COLO829 (cell line): Measurements from ENCODE around the gene BRD3OS.

Experiments used
- DNase-seq: peaks from one replicate; pipeline ENCODE4 v3.0.0; 2012; ENCODE audit warnings: low spot score

Gene BRD3OS

DNA sequence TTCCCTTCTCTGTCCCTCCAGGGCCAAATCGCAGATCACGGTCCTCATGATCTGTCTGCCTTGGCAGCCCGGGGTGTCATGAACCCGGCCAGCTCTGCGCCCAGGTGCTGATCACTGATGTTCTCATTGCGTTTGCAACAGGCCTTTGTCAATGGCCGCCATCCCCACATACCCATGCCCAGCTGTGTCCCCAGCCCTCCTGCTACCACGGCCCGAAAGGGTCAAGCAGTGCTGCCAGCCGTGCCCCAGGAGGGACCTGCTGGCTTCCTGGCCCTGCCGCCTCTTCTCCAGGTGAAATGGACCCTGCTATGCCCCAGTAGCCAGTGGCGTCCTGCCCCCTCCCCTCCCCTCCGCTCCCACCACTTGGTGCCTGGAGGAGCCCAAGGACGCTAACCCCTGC lies 20.4 kb upstream of the BRD3OS start:
- DNase-seq = no peak

DNA sequence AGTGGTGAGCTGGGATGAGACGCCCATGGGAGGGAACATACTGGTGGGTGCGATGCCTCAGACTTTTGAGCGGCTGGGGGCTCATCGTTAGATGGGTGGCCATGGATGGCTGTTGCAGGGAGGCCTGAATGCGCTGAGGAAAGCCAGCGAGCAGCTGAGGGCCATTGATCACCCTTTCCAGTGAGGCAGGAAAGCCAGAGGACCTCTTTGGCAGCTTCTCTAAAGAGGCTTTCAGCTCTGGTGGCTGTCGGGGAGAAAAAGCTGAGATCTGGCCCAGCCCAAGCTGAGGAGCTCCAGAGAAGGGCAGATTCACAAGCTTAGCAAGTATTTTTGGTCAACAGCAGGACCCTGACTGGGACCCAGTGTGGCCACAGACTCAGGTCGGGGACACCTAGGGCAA lies 19.9 kb upstream of the BRD3OS start:
- no peak for DNase-seq

DNA sequence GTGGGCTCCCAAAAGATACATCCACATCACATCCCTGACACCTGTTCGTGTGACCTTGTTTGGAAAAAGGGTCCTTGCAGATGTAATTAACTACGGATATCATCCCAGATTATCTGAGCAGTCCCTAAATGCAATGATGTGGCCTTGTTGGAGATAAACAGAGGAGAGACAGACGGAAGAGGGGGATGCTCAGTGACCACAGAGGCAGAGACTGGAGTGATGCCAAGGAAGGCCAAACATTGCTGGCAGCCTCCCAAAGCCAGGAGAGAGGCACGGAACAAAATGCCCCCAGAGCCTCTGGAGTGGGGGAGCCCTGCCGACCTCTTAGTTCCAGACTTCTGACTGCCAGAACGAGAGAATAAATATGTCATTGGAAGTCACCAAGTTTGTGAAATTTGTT lies 18.1 kb upstream of the BRD3OS start:
- DNase-seq = no peak

DNA sequence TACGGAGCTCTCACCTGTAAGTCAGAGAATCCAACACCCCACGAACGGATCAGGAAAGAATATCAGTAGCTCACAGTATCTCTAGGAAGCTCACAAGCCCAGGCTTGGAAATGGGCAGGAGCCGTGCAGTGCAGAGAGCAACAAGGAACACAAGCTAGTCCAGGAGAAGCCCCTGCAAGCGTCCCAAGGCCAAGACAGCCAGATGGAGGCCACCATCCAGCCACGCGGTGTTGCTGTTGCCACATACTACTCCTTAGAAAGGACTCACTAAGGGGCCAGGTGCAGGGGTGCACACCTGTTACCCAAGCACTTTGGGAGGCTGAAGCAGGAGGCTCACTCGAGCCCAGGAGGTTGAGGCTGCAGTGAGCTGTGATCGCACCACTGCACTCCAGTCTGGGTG lies 17.7 kb upstream of the BRD3OS start:
- no peak for DNase-seq

DNA sequence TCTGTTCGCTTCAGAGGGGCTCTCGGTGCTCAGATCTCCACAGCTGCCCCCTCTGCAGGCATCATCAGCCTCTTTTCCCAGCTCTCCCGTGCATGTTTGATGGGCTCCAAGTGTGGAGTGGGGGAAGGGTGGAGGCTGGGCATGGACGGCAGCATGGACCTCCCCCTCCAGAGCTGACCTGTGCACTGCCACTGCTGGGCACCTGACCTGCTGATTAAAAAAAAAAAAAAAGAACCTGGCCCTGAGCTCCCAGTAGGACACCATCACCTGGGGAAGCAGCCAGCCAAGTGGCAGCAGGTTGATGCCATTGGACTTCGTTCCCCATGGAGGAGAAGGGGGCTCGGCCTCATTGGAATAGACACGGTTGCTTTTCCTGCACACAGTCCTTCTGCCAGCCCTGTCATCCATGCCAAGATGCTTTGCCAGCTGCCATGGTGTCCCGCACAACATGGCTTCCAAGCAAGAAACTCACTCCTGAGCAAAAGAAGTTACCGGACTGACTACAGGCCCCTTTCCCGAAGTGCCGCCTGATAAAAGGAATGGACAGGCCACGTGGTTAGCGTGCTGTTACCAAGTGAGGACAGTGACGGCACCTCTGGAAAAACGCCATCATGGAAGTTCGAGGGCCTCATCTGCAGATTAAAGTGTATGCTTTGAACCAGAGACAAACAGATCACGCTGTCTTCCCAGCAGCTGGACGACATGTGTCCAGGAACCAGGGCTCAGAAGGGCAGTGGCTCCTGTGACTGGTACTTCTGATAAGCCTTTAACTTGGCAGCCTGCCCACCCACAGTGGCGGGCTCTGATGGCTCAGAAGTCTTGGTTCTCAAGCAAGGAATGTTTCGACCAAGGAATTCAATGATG lies 14.7 kb upstream of the BRD3OS start:
- DNase-seq = no peak

DNA sequence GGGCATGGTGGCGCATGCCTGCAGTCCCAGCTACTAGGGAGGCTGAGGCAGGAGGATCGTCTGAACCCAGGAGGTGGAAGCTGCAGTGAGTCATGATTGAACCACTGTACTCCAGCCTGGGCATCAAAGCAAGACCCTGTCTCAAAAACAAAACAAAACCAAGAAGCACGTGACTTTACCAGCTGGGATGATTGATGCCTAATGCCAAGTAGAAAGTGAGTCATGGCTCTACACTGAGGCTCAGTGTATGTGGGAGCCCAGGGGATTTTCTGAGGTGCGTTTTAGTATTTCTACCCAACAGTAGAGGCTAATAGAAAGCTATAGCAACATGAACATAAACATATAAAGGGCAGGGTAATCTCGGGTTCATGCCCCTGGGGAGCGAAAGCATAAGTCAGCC lies 13.9 kb upstream of the BRD3OS start:
- no peak for DNase-seq

DNA sequence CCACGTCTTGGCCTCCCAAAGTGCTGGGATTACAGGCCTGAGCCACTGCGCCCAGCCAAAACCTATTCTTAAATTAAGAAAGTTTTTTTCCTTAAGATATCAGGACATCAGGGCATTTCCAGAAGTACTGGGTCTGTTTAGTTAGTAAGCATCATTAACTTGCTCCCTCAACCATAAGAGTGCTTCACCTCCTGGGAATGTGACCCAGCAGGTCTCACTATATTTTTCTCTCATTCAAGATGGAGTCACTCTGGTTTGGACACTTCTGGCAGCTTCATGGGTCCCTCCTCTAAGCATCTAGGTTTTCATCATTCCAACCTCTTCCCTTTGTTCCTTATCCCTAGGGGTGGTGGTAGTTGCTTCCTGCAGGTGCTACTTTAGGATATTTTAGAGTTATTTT lies 10.3 kb upstream of the BRD3OS start:
- no peak for DNase-seq

DNA sequence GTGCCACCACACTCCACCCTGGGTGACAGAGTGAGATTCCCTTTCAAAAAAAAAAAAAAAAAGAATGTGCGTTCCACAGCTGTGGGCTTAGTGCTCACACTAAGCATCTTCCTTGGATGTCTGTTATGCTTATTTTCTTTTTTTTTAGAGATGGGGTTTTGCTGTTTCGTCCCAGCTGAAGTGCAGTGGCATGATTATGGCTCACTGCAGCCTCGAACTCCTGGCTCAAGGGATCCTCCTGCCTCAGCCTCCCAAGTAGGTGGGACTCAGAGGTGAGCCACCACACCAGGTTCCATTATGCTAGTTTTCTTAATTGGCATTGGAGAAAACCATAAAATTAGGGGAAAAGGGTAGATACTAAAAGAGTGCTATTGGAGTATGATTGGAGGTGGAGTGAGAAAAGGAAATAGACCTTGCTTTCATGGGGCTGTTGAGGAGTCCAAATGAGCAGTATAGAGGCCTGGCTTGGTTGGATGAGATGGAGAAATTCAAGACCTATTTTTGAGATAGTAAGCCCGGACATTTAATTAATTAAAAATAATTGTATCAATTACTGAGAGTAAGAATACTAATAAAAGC lies 978 bp upstream of the BRD3OS start:
- no peak for DNase-seq

DNA sequence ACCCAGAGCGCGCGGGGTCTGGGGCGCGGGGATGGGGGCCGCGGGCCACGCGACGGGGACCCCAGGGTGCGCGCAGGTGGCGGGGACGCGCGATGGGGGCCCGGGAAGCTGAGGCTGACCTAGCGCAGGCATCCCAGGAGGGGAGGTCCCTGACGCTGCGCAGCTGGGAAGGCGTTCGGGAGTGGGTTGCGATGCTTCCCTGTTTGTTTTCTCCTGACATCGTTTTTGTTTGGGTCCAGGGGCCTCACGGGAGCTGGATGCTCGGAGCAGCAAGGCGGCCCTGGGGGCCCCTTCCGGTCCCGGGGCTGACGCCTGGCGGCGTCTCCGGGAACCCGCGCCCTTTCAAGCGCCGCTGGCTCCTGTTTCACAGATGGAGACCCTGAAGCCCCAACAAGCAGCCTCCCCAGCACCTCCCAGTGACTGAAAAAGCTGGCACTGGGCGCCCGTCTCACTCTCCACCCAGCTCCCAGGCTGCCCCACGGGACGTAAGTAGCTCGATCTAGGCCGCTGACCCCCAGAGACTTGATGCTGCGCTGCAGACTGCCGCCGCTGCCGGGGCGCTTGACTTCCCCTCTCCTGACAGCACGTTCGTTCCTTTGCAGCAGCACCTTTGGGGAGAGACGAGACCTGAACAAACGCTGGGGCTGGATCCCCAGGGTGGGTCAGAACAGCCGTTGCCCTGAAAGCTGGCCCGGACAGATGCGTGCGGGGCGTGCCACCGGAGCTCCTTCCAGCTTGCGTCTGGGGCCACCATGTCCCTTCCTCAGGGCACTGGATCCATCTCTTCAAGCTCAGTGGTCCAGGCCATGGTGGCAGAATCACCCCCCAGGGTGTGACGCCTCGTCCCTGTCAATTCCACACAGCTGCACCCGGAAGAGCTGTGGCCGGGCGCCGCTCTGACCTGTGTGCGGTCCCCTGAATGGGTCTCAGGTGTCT lies 593 bp downstream of the BRD3OS start:
- DNase-seq = no peak

DNA sequence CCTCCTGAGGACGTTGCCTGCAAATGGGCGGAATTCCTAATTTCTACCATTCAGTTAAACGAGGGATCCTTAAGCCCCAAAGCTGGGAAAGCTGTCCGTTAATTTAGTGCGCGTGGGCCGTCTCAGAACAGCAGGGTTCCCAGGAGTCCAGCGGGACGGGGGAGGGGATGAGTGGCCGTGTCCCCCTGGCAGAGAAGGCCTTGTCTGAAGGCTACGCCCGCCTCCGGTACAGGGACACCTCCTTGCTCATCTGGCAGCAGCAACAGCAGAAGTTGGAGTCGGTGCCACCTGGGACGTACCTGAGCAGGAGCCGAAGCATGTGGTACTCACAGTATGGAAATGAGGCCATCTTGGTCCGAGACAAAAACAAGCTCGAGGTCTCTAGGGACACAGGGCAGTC lies 1.3 kb downstream of the BRD3OS start:
- DNase-seq = no peak

DNA sequence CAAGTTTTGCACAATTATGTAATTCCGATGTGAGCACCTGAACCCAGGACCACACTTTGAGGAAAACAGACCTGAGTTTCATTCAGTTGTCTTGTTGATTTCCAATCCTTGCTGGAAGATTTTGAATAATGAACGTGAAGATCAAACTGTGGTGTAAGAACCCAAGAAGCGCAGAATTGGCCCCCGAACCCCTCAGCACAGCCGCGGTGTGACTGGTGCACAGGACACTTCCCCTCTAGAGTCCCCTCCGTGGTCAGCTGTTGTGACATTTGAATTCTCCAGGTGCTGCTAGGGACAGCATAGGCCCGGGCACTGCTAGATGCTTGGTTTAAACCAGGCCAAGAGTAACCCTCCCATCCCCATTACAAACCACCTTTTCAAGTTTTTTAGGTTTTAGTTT lies 1.7 kb downstream of the BRD3OS start:
- no peak for DNase-seq

DNA sequence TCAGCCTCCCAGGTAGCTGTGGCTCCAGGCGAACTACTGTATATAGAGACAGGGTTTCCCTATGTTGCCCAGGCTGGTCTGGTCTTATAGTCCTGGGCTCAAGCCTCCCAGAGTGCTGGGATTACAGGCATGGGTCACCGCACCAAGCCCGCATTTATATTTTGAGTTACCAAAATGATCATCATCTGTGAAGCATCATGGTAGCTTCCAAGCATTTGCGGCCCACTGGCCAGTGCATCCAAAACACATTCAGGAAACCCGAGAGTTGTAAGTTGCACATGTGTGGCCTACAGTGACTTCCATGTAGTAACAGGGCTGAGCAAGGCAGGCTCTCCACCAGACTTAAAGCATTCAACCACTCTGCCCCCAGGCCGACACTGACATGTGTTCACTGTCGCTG lies 2.3 kb downstream of the BRD3OS start:
- DNase-seq = no peak

DNA sequence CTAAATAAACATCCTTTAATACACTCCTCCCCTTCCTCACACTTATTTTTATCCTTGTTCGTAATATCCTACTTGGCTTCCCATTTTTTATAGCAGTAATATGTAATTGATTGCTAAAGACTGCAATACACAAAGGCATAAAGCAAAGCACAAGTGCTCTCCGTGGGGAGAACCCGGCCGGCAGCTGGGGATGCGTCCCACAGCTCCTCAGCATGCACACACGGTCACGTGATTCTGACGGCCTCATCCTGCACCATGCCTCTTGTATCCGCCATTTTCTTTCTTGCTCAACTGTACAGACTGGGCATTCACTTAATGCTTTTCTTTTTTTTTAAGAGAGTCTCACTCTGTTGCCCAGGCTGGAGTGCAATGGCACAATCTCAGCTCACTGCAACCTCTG lies 2.8 kb downstream of the BRD3OS start:
- no peak for DNase-seq

DNA sequence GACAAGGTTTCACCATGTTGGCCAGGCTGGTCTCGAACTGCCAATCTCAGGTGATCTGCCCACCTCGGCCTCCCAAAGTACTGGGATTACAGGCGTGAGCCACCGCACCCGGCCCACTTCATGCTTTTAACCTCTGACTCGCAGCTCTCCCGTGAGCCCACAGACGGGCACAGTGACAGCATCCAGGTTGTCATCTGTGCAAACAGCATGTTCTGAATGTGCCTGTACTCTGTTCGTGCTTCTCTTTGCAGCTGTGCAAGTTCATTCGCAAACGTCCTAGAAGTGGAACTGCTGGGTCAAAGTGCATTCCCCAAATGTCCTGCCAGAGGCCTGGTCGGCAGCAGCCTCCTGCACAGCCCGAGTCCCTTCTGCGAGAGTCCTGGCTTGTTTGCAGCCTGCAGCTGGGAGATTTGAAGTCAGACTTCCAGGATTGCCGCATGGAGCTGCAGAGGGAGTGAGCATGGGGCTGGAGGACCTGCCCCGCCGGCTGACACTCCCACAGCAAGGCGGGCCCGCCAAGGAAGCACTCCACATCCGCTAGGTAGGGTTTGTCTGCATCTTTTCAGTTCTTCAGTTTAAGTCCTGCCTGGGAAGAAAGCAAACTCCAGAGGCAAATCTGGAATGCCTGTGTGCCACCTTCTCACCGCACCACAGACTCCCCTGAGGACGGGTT lies 3.4 kb downstream of the BRD3OS start:
- no peak for DNase-seq

DNA sequence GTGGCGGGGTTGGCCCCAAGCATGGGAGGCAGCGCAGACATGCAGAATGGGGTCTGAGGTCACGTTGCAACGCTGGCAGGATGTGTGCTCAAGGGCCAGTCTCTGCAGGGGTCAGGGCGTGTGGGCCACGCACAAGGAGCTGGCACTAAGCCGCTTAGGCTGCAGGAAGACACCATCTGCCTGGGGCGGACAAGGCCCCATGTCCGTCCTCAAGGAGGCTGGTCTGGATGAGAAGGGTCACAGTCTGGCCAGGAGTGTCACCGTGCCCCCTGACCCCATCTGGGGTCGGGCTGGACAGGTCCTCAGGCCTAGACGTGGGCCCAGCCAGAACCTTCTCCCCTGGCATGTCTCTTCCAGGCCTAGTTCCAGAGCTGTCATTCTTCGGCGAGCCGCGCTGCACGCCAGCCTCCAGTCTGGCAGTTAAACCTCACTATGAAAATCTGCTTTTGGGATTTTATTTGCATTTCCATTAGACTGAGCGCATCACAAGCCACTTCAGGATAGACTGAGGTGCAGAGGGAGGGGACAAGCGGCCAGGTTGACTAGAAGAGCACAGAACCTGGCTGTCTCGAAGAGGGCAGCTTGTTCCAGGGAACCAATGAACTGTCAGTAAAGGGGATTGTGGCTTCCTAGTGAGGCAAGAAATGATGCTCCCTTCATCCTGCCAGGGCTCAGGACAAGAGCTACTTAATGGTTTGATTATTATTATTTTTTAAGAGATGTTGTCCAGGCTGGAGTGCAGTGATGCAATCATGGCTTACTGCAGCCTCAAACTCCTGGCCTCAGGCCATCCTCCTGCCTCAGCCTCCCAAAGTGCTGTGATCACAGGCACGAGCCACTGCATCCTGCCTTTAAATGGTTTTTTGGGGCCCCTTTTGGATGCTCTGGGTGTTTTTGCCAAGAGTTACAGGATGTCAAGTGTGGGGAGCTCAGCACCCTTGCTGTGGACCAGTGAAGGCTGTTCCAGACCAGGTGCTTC lies 4.3 kb downstream of the BRD3OS start:
- DNase-seq = no peak

DNA sequence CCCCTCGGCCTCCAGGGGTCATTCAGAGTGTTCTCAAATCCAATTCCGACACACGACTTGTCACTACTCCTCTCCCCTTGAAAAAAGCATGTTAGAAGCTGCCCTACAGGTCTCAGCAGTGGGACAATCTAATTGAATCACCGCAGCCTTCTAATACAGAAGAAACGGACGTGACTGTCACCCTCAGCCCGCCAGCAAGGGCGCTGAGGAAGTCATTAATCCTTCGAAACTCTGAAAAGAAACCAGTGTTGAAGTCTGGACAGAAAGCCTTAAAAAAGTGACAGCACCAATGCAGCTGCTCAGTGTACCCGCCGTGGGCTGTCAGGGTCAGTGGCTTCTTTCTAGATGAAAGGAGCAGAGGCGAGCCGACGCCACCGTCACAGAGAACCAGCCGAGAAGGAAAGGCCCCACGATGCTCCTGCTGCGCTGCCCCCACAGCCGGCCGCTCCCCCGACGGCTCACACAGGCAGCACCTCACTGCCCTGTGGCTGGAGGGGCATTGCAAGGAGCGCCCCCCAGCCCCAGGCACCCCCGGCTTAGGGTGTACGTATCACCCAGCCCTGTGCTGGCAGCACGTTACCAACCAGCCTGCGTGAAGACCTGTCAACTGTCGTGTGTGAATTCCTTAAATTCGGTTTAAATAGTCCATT lies 5.7 kb downstream of the BRD3OS start:
- no peak for DNase-seq

DNA sequence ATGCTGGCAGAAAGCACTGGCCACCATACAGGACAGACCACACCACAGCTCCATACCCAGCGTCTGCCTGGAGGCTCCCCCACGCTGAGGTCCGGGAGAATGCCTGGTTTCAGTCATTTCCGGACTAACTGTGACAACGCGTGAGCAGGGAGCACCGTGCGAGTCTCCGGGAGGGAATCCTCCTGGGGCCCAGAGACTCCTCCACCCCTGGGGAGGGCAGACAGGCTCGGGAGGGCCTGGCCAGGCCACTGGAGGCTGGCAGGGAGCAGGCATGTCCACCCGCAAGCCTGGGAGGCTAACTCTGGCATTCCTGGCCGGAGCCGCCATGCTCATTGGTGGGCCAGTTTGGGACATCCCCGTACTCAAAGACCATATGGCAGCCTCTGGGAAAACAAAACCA lies 6.5 kb downstream of the BRD3OS start:
- no peak for DNase-seq

DNA sequence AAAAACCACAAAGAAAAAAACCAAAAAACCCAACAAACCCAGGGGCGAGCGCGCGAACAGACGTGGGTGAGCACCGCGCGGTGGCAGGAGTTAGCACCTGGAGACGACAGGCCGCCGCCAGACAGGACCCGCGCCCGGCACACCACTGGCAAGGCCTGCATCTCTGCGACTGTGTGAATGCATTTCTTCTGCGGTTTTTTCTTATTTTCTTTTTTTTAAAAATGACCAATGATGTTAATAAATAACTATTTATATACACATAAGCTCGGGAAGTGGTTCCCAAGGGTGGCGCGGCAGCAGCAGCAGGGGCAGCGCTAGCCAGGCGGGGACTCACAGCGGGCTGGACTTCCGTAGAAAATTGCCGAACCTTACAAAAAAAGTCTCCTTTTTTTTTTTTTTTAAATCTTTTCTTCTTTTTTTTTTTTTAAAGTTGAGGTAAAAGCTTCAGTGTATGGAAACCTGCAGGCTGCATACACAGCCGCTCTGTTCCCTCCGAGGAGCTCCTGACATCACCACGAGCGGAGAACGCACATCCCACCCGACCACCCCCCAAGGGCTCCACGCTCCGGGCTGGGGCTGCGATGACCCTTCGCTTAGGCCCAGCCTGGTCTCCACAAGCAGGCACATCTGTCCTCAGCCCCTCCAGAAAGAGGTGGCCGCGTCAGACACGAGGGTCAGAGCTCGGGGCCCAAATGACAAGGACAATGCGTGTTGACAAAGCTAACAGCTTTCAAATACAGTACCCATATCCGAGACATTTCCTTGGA lies 7.4 kb downstream of the BRD3OS start:
- no peak for DNase-seq

DNA sequence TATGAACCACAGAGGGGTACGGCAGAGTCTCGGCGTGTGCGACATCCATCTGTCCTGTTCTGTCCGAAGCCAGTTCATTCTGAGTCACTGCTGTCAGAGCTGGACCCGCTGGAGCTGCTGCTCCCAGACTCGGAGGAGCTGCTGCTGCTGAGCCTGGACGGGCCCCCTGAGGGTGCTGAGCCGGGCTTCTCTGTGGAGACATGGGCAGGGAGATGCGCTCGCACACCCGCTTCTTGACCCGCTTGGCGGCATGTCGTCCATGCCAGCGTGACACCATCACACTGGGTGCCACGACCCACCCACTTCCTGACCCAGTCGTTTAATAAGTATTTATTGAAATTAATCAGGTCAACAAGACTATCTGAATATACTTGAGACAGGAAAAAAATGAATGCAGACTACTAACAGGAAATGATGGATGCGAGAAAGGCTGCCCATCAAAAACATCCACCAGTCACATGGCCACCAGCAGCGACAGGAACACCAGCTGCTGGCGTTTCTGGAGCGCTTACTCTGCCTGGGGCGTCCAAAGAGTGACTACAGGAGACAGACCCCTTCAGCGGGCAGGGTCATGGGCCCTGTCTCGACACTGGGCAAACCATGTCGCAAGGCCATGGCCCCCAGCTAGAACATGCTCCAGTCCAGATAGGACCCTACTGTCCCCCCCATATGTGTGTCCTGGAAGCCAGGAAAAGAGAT lies 8.4 kb downstream of the BRD3OS start:
- DNase-seq = no peak
